Karpas-422 (cell line): Measurements from ENCODE around the gene IFIT1. TPM values are rescaled to one million over a fixed set of nuclear protein-coding genes. Genes with fewer than 3 reads are reported as not detected.
A peak's percentile ranks its signal among the peaks of the same experiment; 100 is the strongest.

Experiments
- DNase-seq: peaks from one replicate; pipeline ENCODE4 v3.0.0-alpha.2; 2015
- H2AFZ ChIP-seq: fragments of 200-600 bp; sonication (generic); 2 replicates; pipeline ENCODE4 v1.6.1; 2014; ENCODE audit warnings: antibody characterized with exemption, low read length, mixed read lengths
- H3K27ac ChIP-seq: fragments of 200-600 bp; sonication (generic); 2 replicates; pipeline ENCODE4 v1.5.1; 2014; ENCODE audit warnings: mild to moderate bottlenecking, low read length, moderate library complexity
- H3K27me3 ChIP-seq: fragments of 200-600 bp; sonication (generic); 2 replicates; pipeline ENCODE4 v1.6.1; 2014; ENCODE audit warnings: low read length, mixed read lengths
- H3K36me3 ChIP-seq: fragments of 200-600 bp; sonication (generic); 2 replicates; pipeline ENCODE4 v1.6.1; 2014; ENCODE audit warnings: low read length, mixed read lengths; ENCODE audit not compliant: insufficient read depth
- H3K4me1 ChIP-seq: fragments of 200-600 bp; sonication (generic); 2 replicates; pipeline ENCODE4 v1.6.1; 2014; ENCODE audit warnings: mild to moderate bottlenecking, low read length, mixed read lengths
- H3K4me2 ChIP-seq: fragments of 200-600 bp; sonication (generic); 2 replicates; pipeline ENCODE4 v1.6.1; 2014; ENCODE audit warnings: low read length, low read depth, mild to moderate bottlenecking; ENCODE audit not compliant: poor library complexity, severe bottlenecking
- H3K4me3 ChIP-seq: fragments of 200-600 bp; sonication (generic); 2 replicates; pipeline ENCODE4 v1.5.1; 2014; ENCODE audit warnings: mild to moderate bottlenecking, antibody characterized with exemption, low read length, mixed read lengths
- H3K79me2 ChIP-seq: fragments of 200-600 bp; sonication (generic); 2 replicates; pipeline ENCODE4 v1.6.1; 2014; ENCODE audit warnings: mild to moderate bottlenecking, low read length, mixed read lengths
- H3K9ac ChIP-seq: fragments of 200-600 bp; sonication (generic); 2 replicates; pipeline ENCODE4 v1.6.0; 2014; ENCODE audit warnings: low read length
- H3K9me2 ChIP-seq: fragments of 200-600 bp; sonication (generic), shearing (Covaris generic); replicated peaks from 2 replicates; pipeline ENCODE4 v1.6.0; 2014; ENCODE audit warnings: mild to moderate bottlenecking, low read length, moderate library complexity; ENCODE audit not compliant: insufficient read depth
- H3K9me3 ChIP-seq: fragments of 300-700, 200-600 bp; sonication (generic); 2 replicates; pipeline ENCODE4 v1.6.1; 2014; ENCODE audit warnings: low read length, mixed read lengths
- H4K20me1 ChIP-seq: fragments of 200-600 bp; sonication (generic); 2 replicates; pipeline ENCODE4 v1.6.1; 2014; ENCODE audit warnings: mild to moderate bottlenecking, antibody characterized with exemption, low read length, low read depth; ENCODE audit not compliant: insufficient read depth
- total RNA-seq: library from RNA; depleted of rRNA; stranded (reverse); fragments of >200 nt; shearing (Covaris generic); gene quantifications from 2 replicates; pipeline ENCODE4 v1.2.3, GENCODE V29; 2014; ENCODE audit warnings: low replicate concordance

Gene IFIT1
- total RNA-seq, 1 experiment from 2014 or later = 0.30 TPM

DNA sequence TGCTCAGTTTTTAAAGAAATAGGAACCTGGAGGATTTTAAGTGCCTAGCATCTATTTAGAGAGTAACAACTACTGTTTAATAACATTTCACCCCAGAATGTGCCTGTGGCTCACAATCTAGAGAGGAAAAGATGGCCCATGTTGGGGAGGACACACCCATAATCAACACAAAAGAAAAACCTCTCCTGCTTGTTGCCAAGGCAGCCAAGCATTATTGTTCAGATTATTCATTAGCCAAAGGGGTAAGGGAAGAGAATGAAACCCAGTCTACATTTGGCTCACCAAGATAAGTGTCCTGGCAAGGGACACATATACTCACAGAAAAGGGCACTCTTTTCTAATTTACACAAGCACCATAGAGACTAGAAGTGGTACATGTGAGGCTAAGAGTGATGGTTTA is 32.3 kb upstream of the IFIT1 start:
- Histone ChIP-seq H3K27me3 (no peaks in the 10 kb centered on the region), H3K27ac (no peak overlapping the region), H3K36me3 (no peaks in the 10 kb centered on the region), H4K20me1 (no peaks in the 10 kb centered on the region), H3K79me2 (no peaks in the 10 kb centered on the region), H3K4me2 (no peak overlapping the region), H3K9me3 (no peaks in the 10 kb centered on the region), H3K9me2 (no peaks in the 10 kb centered on the region), H3K4me3 (no peak overlapping the region), H3K9ac (no peak overlapping the region), H3K4me1 (no peaks in the 10 kb centered on the region), H2AFZ (no peak overlapping the region)
- DNase-seq = no peak

DNA sequence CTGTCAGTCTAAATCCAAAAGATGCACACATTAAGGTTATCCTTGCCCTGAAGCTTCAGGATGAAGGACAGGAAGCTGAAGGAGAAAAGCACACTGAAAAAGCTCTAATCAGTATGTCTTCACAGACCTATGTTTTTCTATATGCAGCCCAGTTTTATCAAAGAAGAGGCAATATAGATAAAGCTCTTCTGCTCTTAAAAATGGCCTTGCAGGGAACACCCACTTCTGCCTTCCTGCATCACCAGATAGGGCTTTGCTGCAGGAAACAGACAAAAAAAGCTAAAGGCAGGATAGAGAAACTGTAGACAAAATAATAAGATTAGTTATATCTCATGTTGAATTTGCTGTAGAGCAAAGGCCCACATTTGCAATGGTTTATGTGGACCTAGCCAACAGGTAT is 29.5 kb upstream of the IFIT1 start:
- Histone ChIP-seq H3K27ac (no peak overlapping the region), H3K4me2 (no peak overlapping the region), H3K4me3 (no peak overlapping the region), H3K9ac (no peak overlapping the region), H3K9me2 (no peaks in the 10 kb centered on the region), H3K9me3 (no peaks in the 10 kb centered on the region), H3K4me1 (no peaks in the 10 kb centered on the region), H2AFZ (no peak overlapping the region), H3K27me3 (no peaks in the 10 kb centered on the region), H4K20me1 (no peaks in the 10 kb centered on the region), H3K36me3 (no peaks in the 10 kb centered on the region), H3K79me2 (no peaks in the 10 kb centered on the region)
- no peak for DNase-seq

DNA sequence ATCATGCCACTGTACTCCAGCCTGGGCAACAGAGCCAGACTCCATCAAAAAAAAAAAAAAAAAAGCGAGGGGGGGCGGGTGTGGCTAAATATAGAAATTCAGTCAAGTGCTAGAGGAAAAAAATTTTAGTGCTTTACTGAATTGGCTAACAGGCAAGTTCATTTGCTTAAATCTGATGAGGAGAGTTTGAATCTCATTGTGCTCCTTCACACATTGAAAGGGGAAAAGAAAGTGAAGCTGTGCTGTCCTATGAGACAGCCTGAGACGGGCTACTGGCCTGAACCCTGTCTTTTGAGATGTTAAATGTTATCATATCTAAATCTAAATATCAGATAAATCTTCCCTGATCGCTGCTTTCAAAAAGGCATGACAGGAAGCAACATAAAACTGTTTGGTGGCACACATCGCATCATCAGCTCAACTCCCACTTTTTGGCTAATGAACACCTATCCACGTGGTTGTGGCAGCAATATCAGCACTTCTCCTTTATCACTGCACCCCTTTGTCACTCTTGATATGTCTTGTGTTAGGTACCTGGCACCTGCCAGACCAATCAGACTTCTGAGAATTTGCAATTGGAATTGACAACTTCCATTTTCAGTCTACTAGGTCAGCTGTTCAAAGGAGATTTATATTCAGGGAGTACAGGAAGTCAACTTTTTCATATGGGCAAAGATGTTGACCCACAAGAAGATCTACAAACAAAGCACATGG is 28.5 kb upstream of the IFIT1 start:
- H3K79me2 ChIP-seq = no peaks in the 10 kb centered on the region
- DNase-seq = no peak
- H2AFZ ChIP-seq = no peak overlapping the region
- no peak overlapping the region for H3K4me2 ChIP-seq
- no peak overlapping the region for H3K27ac ChIP-seq
- H3K36me3 ChIP-seq = no peaks in the 10 kb centered on the region
- H3K4me3 ChIP-seq = no peak overlapping the region
- no peaks in the 10 kb centered on the region for H3K27me3 ChIP-seq
- no peaks in the 10 kb centered on the region for H3K9me3 ChIP-seq
- H3K9ac ChIP-seq = no peak overlapping the region
- no peaks in the 10 kb centered on the region for H4K20me1 ChIP-seq
- H3K9me2 ChIP-seq = no peaks in the 10 kb centered on the region
- H3K4me1 ChIP-seq = no peaks in the 10 kb centered on the region

GRCh38 chr10:89364531-89364930 is 27.9 kb upstream of the IFIT1 start:
- Histone ChIP-seq H3K9me3 (no peaks in the 10 kb centered on the region), H4K20me1 (no peaks in the 10 kb centered on the region), H3K4me3 (no peak overlapping the region), H2AFZ (no peak overlapping the region), H3K27ac (no peak overlapping the region), H3K9ac (no peak overlapping the region), H3K79me2 (no peaks in the 10 kb centered on the region), H3K4me2 (no peak overlapping the region), H3K36me3 (no peaks in the 10 kb centered on the region), H3K9me2 (no peaks in the 10 kb centered on the region), H3K4me1 (no peaks in the 10 kb centered on the region), H3K27me3 (no peaks in the 10 kb centered on the region)
- DNase-seq = no peak

- Histone ChIP-seq H3K4me2 (no peak overlapping the region), H2AFZ (no peak overlapping the region), H3K9me2 (no peaks in the 10 kb centered on the region), H4K20me1 (no peaks in the 10 kb centered on the region), H3K9me3 (no peaks in the 10 kb centered on the region), H3K27me3 (no peaks in the 10 kb centered on the region), H3K4me3 (no peak overlapping the region), H3K9ac (no peak overlapping the region), H3K4me1 (no peaks in the 10 kb centered on the region), H3K36me3 (no peaks in the 10 kb centered on the region), H3K27ac (no peak overlapping the region), H3K79me2 (no peaks in the 10 kb centered on the region)
- no peak for DNase-seq
Measured at GRCh38 chr10:89367529-89367928, 24.9 kb upstream of the IFIT1 start.

- H4K20me1 ChIP-seq = no peaks in the 10 kb centered on the region
- H3K4me1 ChIP-seq = no peaks in the 10 kb centered on the region
- no peaks in the 10 kb centered on the region for H3K9me2 ChIP-seq
- no peak overlapping the region for H3K9ac ChIP-seq
- no peak for DNase-seq
- H3K9me3 ChIP-seq = no peaks in the 10 kb centered on the region
- H3K27ac ChIP-seq = no peak overlapping the region
- H3K4me2 ChIP-seq = no peak overlapping the region
- H2AFZ ChIP-seq = no peak overlapping the region
- H3K36me3 ChIP-seq = no peaks in the 10 kb centered on the region
- no peaks in the 10 kb centered on the region for H3K27me3 ChIP-seq
- no peak overlapping the region for H3K4me3 ChIP-seq
- H3K79me2 ChIP-seq = no peaks in the 10 kb centered on the region
Measured at GRCh38 chr10:89368129-89368528, 24.3 kb upstream of the IFIT1 start.

GRCh38 chr10:89369156-89370105 is 23.0 kb upstream of the IFIT1 start:
- peak; percentile 40 for DNase-seq
- H3K4me1 ChIP-seq = no peaks in the 10 kb centered on the region

GRCh38 chr10:89371079-89371478 is 21.3 kb upstream of the IFIT1 start:
- H3K79me2 ChIP-seq = no peaks in the 10 kb centered on the region
- no peaks in the 10 kb centered on the region for H3K4me1 ChIP-seq
- no peak overlapping the region for H3K9ac ChIP-seq
- H3K27me3 ChIP-seq = no peaks in the 10 kb centered on the region
- no peak overlapping the region for H2AFZ ChIP-seq
- no peaks in the 10 kb centered on the region for H3K9me3 ChIP-seq
- H3K4me3 ChIP-seq = no peak overlapping the region
- no peaks in the 10 kb centered on the region for H3K9me2 ChIP-seq
- no peaks in the 10 kb centered on the region for H3K36me3 ChIP-seq
- H3K27ac ChIP-seq = no peak overlapping the region
- no peak overlapping the region for H3K4me2 ChIP-seq
- no peaks in the 10 kb centered on the region for H4K20me1 ChIP-seq
- no peak for DNase-seq

More at GRCh38 chr10:89369156-89370105, 23.0 kb upstream of the IFIT1 start:
- Histone ChIP-seq H3K9me3 (no peaks in the 10 kb centered on the region), H3K79me2 (no peaks in the 10 kb centered on the region), H3K9ac (no peak overlapping the region), H3K9me2 (no peaks in the 10 kb centered on the region), H3K4me2 (no peak overlapping the region), H2AFZ (no peak overlapping the region), H4K20me1 (no peaks in the 10 kb centered on the region), H3K27me3 (no peaks in the 10 kb centered on the region), H3K36me3 (no peaks in the 10 kb centered on the region), H3K4me3 (no peak overlapping the region), H3K27ac (no peak overlapping the region)
